HAP-1 (cell line): ENCODE results near the gene CRYL1.

Experiments
- DNase-seq, 2 experiments: peaks; one replicate each; pipeline ENCODE4 v3.0.0-alpha.2; 2016 to 2020; ENCODE audit warnings: low spot score in 2 of 2
- H3K27me3 ChIP-seq: fragments of 250-450 bp; sonication (Bioruptor Pico); 2 replicates; pipeline ENCODE4 v1.5.1; 2020; ENCODE audit warnings: low read depth, mild to moderate bottlenecking, moderate library complexity
- H3K36me3 ChIP-seq: fragments of 250-450 bp; sonication (Bioruptor Pico); replicated peaks from 2 replicates; pipeline ENCODE4 v1.5.1; 2020; ENCODE audit warnings: mild to moderate bottlenecking
- H3K4me1 ChIP-seq: fragments of 250-450 bp; sonication (Bioruptor Pico); 2 replicates; pipeline ENCODE4 v1.5.1; 2020; ENCODE audit warnings: mild to moderate bottlenecking
- H3K4me3 ChIP-seq: fragments of 250-450 bp; sonication (Bioruptor Pico); 2 replicates; pipeline ENCODE4 v1.5.1; 2020; ENCODE audit warnings: mild to moderate bottlenecking, moderate library complexity
- H3K9me3 ChIP-seq: fragments of 250-450 bp; sonication (Bioruptor Pico); 2 replicates; pipeline ENCODE4 v1.5.1; 2020; ENCODE audit warnings: mild to moderate bottlenecking, moderate library complexity
- in situ Hi-C: fragments of 300-500 bp; cut with MboI; formaldehyde crosslinking; loops from 3 replicates; pipeline ENCODE4 v1.14.3; 2020; ENCODE audit warnings: low sequenced_read_pairs, inconsistent platforms, mixed read lengths

CRYL1 gene

GRCh38 chr13:20381401-20381800, 144.3 kb downstream of the CRYL1 start:
- in situ Hi-C loops: no loop called here
- no peak for DNase-seq
- H3K4me1 ChIP-seq: no peaks in the 10 kb centered on the region
- H3K9me3 ChIP-seq: no peaks in the 10 kb centered on the region
- no peaks in the 10 kb centered on the region; the same call in 1 of the 2 replicates for H3K36me3 ChIP-seq
- H3K4me3 ChIP-seq: no peak overlapping the region
- no peaks in the 10 kb centered on the region for H3K27me3 ChIP-seq

- no peaks in the 10 kb centered on the region for H3K4me1 ChIP-seq
- DNase-seq: no peak
- H3K36me3 ChIP-seq: no peaks in the 10 kb centered on the region; the same call in 1 of the 2 replicates
- no peaks in the 10 kb centered on the region for H3K9me3 ChIP-seq
- H3K4me3 ChIP-seq: no peak overlapping the region
- no peaks in the 10 kb centered on the region for H3K27me3 ChIP-seq
- in situ Hi-C loops: no loop called here
Measured at GRCh38 chr13:20378721-20379120, 146.9 kb downstream of the CRYL1 start.

GRCh38 chr13:20377720-20378119, 147.9 kb downstream of the CRYL1 start:
- DNase-seq: no peak
- Histone ChIP-seq H3K36me3 (no peaks in the 10 kb centered on the region; the same call in 1 of the 2 replicates), H3K9me3 (no peaks in the 10 kb centered on the region), H3K27me3 (no peaks in the 10 kb centered on the region), H3K4me1 (no peaks in the 10 kb centered on the region), H3K4me3 (no peak overlapping the region)
- in situ Hi-C loops: no loop called here

- no peak for DNase-seq
- Histone ChIP-seq H3K27me3 (no peaks in the 10 kb centered on the region), H3K9me3 (no peaks in the 10 kb centered on the region), H3K4me1 (no peaks in the 10 kb centered on the region), H3K36me3 (no peaks in the 10 kb centered on the region), H3K4me3 (no peak overlapping the region)
- in situ Hi-C loops: no loop called here
Measured at GRCh38 chr13:20375871-20376270, 149.8 kb downstream of the CRYL1 start.

- H3K4me3 ChIP-seq: no peak overlapping the region
- in situ Hi-C loops: no loop called here
- H3K36me3 ChIP-seq: no peaks in the 10 kb centered on the region
- DNase-seq: no peak
- H3K9me3 ChIP-seq: no peaks in the 10 kb centered on the region
- no peaks in the 10 kb centered on the region for H3K4me1 ChIP-seq
- H3K27me3 ChIP-seq: no peaks in the 10 kb centered on the region
Measured at GRCh38 chr13:20373861-20374260, 151.8 kb downstream of the CRYL1 start.

- in situ Hi-C loops: no loop called here
- no peak for DNase-seq
- no peaks in the 10 kb centered on the region for H3K4me1 ChIP-seq
- H3K27me3 ChIP-seq: no peaks in the 10 kb centered on the region
- no peaks in the 10 kb centered on the region for H3K9me3 ChIP-seq
- no peaks in the 10 kb centered on the region for H3K36me3 ChIP-seq
- H3K4me3 ChIP-seq: no peak overlapping the region
Measured at GRCh38 chr13:20371825-20372224, 153.8 kb downstream of the CRYL1 start.

GRCh38 chr13:20370815-20371421, 154.7 kb downstream of the CRYL1 start:
- no peak overlapping the region for H3K4me3 ChIP-seq
- in situ Hi-C loops: no loop called here
- H3K36me3 ChIP-seq: no peaks in the 10 kb centered on the region
- no peaks in the 10 kb centered on the region for H3K9me3 ChIP-seq
- no peaks in the 10 kb centered on the region for H3K4me1 ChIP-seq
- DNase-seq: no peak
- no peaks in the 10 kb centered on the region for H3K27me3 ChIP-seq

GRCh38 chr13:20369886-20370361, 155.7 kb downstream of the CRYL1 start:
- Histone ChIP-seq H3K9me3 (no peaks in the 10 kb centered on the region), H3K27me3 (no peaks in the 10 kb centered on the region), H3K4me3 (no peak overlapping the region), H3K36me3 (no peaks in the 10 kb centered on the region), H3K4me1 (no peaks in the 10 kb centered on the region)
- no peak for DNase-seq
- in situ Hi-C loops: no loop called here

- no peaks in the 10 kb centered on the region for H3K36me3 ChIP-seq
- H3K4me3 ChIP-seq: no peak overlapping the region
- H3K4me1 ChIP-seq: no peaks in the 10 kb centered on the region
- no peaks in the 10 kb centered on the region for H3K27me3 ChIP-seq
- H3K9me3 ChIP-seq: no peaks in the 10 kb centered on the region
- DNase-seq: no peak
- in situ Hi-C loops: no loop called here
Measured at GRCh38 chr13:20366056-20366455, 159.6 kb downstream of the CRYL1 start.

- H3K27me3 ChIP-seq: no peaks in the 10 kb centered on the region
- in situ Hi-C loops: no loop called here
- DNase-seq: no peak
- H3K4me3 ChIP-seq: no peak overlapping the region
- H3K4me1 ChIP-seq: no peaks in the 10 kb centered on the region
- no peaks in the 10 kb centered on the region for H3K36me3 ChIP-seq
- H3K9me3 ChIP-seq: no peaks in the 10 kb centered on the region
Measured at GRCh38 chr13:20363603-20364002, 162.1 kb downstream of the CRYL1 start.

- in situ Hi-C loops: no loop called here
- no peak for DNase-seq
- Histone ChIP-seq H3K4me1 (no peaks in the 10 kb centered on the region), H3K27me3 (no peaks in the 10 kb centered on the region), H3K36me3 (no peaks in the 10 kb centered on the region), H3K4me3 (no peak overlapping the region), H3K9me3 (no peaks in the 10 kb centered on the region)
Measured at GRCh38 chr13:20363172-20363571, 162.5 kb downstream of the CRYL1 start.

- no peaks in the 10 kb centered on the region for H3K4me1 ChIP-seq
- in situ Hi-C loops: no loop called here
- H3K27me3 ChIP-seq: no peaks in the 10 kb centered on the region
- H3K4me3 ChIP-seq: no peak overlapping the region
- no peak for DNase-seq
- no peaks in the 10 kb centered on the region for H3K9me3 ChIP-seq
- H3K36me3 ChIP-seq: no peaks in the 10 kb centered on the region
Measured at GRCh38 chr13:20362484-20363041, 163.1 kb downstream of the CRYL1 start.

- Histone ChIP-seq H3K4me3 (no peak overlapping the region), H3K36me3 (no peaks in the 10 kb centered on the region), H3K9me3 (no peaks in the 10 kb centered on the region), H3K27me3 (no peaks in the 10 kb centered on the region), H3K4me1 (no peaks in the 10 kb centered on the region)
- in situ Hi-C loops: no loop called here
- DNase-seq: no peak
Measured at GRCh38 chr13:20360835-20361412, 164.7 kb downstream of the CRYL1 start.

GRCh38 chr13:20360041-20360491, 165.6 kb downstream of the CRYL1 start:
- Histone ChIP-seq H3K27me3 (no peaks in the 10 kb centered on the region), H3K4me3 (no peak overlapping the region), H3K4me1 (no peaks in the 10 kb centered on the region), H3K36me3 (no peaks in the 10 kb centered on the region), H3K9me3 (no peaks in the 10 kb centered on the region)
- DNase-seq: no peak
- in situ Hi-C loops: no loop called here
